NCI-H774 (cell line): ENCODE results near the gene BFSP1.

ENCODE experiments used
- DNase-seq: peaks from one replicate; lab custom pipeline; 2025; lab: John Stamatoyannopoulos, UW

The BFSP1 gene

GRCh38 chr20:17497821-17498580, 33.2 kb downstream of the BFSP1 start:
- DNase-seq, result no peak

- DNase-seq, result no peak
Measured at GRCh38 chr20:17495826-17496225, 35.4 kb downstream of the BFSP1 start.

- DNase-seq, result no peak
Measured at GRCh38 chr20:17494201-17494600, 37.0 kb downstream of the BFSP1 start.

GRCh38 chr20:17493173-17493572, 38.0 kb downstream of the BFSP1 start:
- DNase-seq, result no peak

- DNase-seq, result no peak
Measured at GRCh38 chr20:17491488-17491887, 39.7 kb downstream of the BFSP1 start.

- DNase-seq, result no peak
Measured at GRCh38 chr20:17491041-17491440, 40.1 kb downstream of the BFSP1 start.

- DNase-seq, result no peak
Measured at GRCh38 chr20:17490501-17490900, 40.7 kb downstream of the BFSP1 start.

- DNase-seq, result no peak
Measured at GRCh38 chr20:17488916-17489600, 42.1 kb downstream of the BFSP1 start.

GRCh38 chr20:17485017-17485416, 46.2 kb downstream of the BFSP1 start:
- DNase-seq, result no peak

GRCh38 chr20:17482536-17482935, 48.6 kb downstream of the BFSP1 start:
- no peak for DNase-seq

- DNase-seq, result no peak
Measured at GRCh38 chr20:17481661-17482060, 49.5 kb downstream of the BFSP1 start.

GRCh38 chr20:17480696-17481095, 50.5 kb downstream of the BFSP1 start:
- no peak for DNase-seq

GRCh38 chr20:17479063-17479657, 52.0 kb downstream of the BFSP1 start:
- DNase-seq, result no peak

- no peak for DNase-seq
Measured at GRCh38 chr20:17473659-17474058, 57.5 kb downstream of the BFSP1 start.

GRCh38 chr20:17471606-17472187, 59.5 kb downstream of the BFSP1 start:
- DNase-seq, result no peak

GRCh38 chr20:17470973-17471372, 60.2 kb downstream of the BFSP1 start:
- no peak for DNase-seq

- DNase-seq, result no peak
Measured at GRCh38 chr20:17470521-17470920, 60.7 kb downstream of the BFSP1 start.

- DNase-seq, result no peak
Measured at GRCh38 chr20:17469246-17470030, 61.7 kb downstream of the BFSP1 start.

- no peak for DNase-seq
Measured at GRCh38 chr20:17468073-17468840, 62.9 kb downstream of the BFSP1 start.

GRCh38 chr20:17467120-17467655, 64.0 kb downstream of the BFSP1 start:
- DNase-seq, result no peak

- no peak for DNase-seq
Measured at GRCh38 chr20:17466641-17467040, 64.5 kb downstream of the BFSP1 start.
